PC-9 (cell line): ENCODE measurements around the gene TOM1L2. TPM values are rescaled to one million over a fixed set of nuclear protein-coding genes. Genes with fewer than 3 reads are reported as not detected.

Experiments used
- BruUV-seq: library from RNA; stranded (reverse); fragments of 400-500 nt; replicated peaks from 2 replicates; lab custom pipeline; 2021; lab: Mats Ljungman, UMichigan
- CTCF ChIA-PET: fragments of 300-600 bp; sonication (Branson Sonifier 250); formaldehyde crosslinking; loops from one replicate; lab custom pipeline; 2022; ENCODE audit warnings: antibody characterized with exemption; lab: Charles Lee
- POLR2A ChIA-PET: fragments of 300-600 bp; sonication (Branson Sonifier 250); formaldehyde crosslinking; loops from one replicate; lab custom pipeline; 2022; ENCODE audit warnings: antibody characterized with exemption; ENCODE audit not compliant: unreplicated experiment; lab: Charles Lee
- DNase-seq, 2 experiments: peaks; one replicate each; pipeline versions ENCODE4 v3.0.0 to v3.0.0-alpha.2; 2015 to 2022; ENCODE audit warnings: mixed read lengths in 1 of 2
- H2AFZ ChIP-seq: fragments of 200-600 bp; sonication (generic); 2 replicates; pipeline ENCODE4 v1.8.1; 2017; ENCODE audit warnings: antibody characterized with exemption
- H3F3A ChIP-seq: fragments of 200-600 bp; sonication (generic); 2 replicates; pipeline ENCODE4 v1.8.1; 2017; ENCODE audit warnings: antibody characterized with exemption, mild to moderate bottlenecking, low read depth; ENCODE audit not compliant: insufficient read depth
- H3K27ac ChIP-seq: fragments of 200-600 bp; sonication (generic); 2 replicates; pipeline ENCODE4 v1.6.1; 2016; ENCODE audit warnings: mixed run types
- H3K27me3 ChIP-seq: fragments of 200-600 bp; sonication (generic); 2 replicates; pipeline ENCODE4 v1.6.1; 2016; ENCODE audit warnings: low read depth, mixed run types; ENCODE audit not compliant: insufficient read depth
- H3K36me3 ChIP-seq: fragments of 200-600 bp; sonication (generic); 2 replicates; pipeline ENCODE4 v1.6.1; 2016; ENCODE audit warnings: low read depth, mixed run types
- H3K4me1 ChIP-seq: fragments of 200-600 bp; sonication (generic); replicated peaks from 2 replicates; pipeline ENCODE4 v1.6.1; 2016; ENCODE audit warnings: mixed run types; ENCODE audit not compliant: insufficient read depth
- H3K4me2 ChIP-seq: fragments of 200-600 bp; sonication (generic); 2 replicates; pipeline ENCODE4 v1.6.1; 2017; ENCODE audit warnings: mixed run types
- H3K4me3 ChIP-seq: fragments of 200-600 bp; sonication (generic); 2 replicates; pipeline ENCODE4 v1.6.1; 2016; ENCODE audit warnings: mixed run types
- H3K79me2 ChIP-seq: fragments of 200-600 bp; sonication (generic); 2 replicates; pipeline ENCODE4 v1.6.1; 2017; ENCODE audit warnings: low read depth, mixed run types
- H3K9me2 ChIP-seq: fragments of 200-600 bp; sonication (generic); 2 replicates; pipeline ENCODE4 v1.8.1; 2017; ENCODE audit warnings: mild to moderate bottlenecking; ENCODE audit not compliant: insufficient read depth
- H3K9me3 ChIP-seq: fragments of 200-600 bp; sonication (generic); 2 replicates; pipeline ENCODE4 v1.8.1; 2016; ENCODE audit warnings: low read depth; ENCODE audit not compliant: insufficient read depth
- H4K20me1 ChIP-seq: fragments of 200-600 bp; sonication (generic); 2 replicates; pipeline ENCODE4 v1.8.1; 2017; ENCODE audit not compliant: insufficient read depth
- EZH2 ChIP-seq: fragments of 200-600 bp; sonication (generic); IDR thresholded peaks from 2 replicates; pipeline ENCODE4 v1.8.0; 2017; ENCODE audit warnings: antibody characterized with exemption, low read depth
- intact Hi-C: fragments of 100-400 bp; cut with micrococcal nuclease; formaldehyde crosslinking; loops from one replicate; pipeline ENCODE4 v1.10.0; 2022; ENCODE audit not compliant: unreplicated experiment
- total RNA-seq: library from RNA; stranded (reverse); gene quantifications from 2 replicates; pipeline ENCODE4 v1.2.3, GENCODE V29; 2021
- TF ChIP-seq, protein P1 (sequence below): fragments of 200-600 bp; sonication (generic); conservative IDR thresholded peaks from 2 replicates; pipeline ENCODE4 v1.6.1; 2017; ENCODE audit warnings: mixed run types, antibody characterized with exemption, mild to moderate bottlenecking, moderate library complexity

Gene TOM1L2
- total RNA-seq, 1 experiment from 2014 or later = 68.5 TPM

DNA sequence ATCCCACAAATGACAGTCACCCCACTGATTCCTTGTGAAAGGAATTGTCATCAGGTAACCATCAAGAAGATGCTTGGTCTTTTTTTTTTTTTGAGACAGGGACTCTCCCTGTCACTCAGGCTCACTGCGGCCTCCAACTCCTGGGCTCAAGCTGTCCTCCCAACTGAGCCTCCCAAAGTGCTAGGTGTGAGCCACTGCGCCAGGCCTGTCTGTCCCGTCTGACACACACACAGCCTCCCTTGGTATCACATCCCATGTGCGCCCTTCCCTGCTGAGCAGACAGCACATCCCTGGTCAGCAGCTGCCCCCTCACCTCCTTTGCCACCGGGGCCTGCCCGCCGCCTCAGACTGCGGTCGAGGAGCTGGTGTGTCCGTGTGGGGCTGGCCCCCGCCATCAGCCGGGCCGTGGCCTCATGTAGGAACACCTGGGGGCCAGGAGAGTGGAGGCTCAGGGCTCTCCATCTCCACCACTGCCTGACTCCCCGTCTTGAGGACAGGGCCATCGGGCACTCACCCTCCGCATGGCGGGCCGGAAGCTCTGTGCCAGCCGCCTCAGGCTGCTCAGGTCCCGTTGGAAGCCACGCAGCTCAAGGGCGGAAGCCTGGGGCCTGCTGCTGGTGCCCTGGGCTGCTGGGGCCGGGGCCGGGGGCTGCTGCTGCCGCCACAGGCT lies 159.0 kb downstream of the TOM1L2 start:
- BruUV-seq = no TSS peak
- CTCF ChIA-PET = interaction anchor here (0.6 kb wide), 2 partner anchors 16 to 27 kb away, joined by 3 to 5 read pairs; no protein-coding TSS in a partner anchor
- peaks cover 80% of the 10 kb centered on the region for H3F3A ChIP-seq
- TF ChIP-seq, protein P1, sequence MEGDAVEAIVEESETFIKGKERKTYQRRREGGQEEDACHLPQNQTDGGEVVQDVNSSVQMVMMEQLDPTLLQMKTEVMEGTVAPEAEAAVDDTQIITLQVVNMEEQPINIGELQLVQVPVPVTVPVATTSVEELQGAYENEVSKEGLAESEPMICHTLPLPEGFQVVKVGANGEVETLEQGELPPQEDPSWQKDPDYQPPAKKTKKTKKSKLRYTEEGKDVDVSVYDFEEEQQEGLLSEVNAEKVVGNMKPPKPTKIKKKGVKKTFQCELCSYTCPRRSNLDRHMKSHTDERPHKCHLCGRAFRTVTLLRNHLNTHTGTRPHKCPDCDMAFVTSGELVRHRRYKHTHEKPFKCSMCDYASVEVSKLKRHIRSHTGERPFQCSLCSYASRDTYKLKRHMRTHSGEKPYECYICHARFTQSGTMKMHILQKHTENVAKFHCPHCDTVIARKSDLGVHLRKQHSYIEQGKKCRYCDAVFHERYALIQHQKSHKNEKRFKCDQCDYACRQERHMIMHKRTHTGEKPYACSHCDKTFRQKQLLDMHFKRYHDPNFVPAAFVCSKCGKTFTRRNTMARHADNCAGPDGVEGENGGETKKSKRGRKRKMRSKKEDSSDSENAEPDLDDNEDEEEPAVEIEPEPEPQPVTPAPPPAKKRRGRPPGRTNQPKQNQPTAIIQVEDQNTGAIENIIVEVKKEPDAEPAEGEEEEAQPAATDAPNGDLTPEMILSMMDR = no peak
- TF ChIP-seq EZH2 = no peak
- peak overlapping the region; percentile 8; the same call in 1 of the 2 replicates for H3K27ac ChIP-seq
- no peaks in the 10 kb centered on the region for H3K9me2 ChIP-seq
- no peak overlapping the region for H2AFZ ChIP-seq
- intact Hi-C loops = loop anchor here (2.0 kb wide), 2 partner anchors 106 to 132 kb away; partner anchors contain the start of gene RAI1
- H3K79me2 ChIP-seq = peaks cover 13% of the 10 kb centered on the region; the same call in 1 of the 2 replicates
- no peak overlapping the region for H3K4me3 ChIP-seq
- POLR2A ChIA-PET = interaction anchor here (0.6 kb wide), 1 partner anchor 103 kb away, joined by 15 read pairs; no protein-coding TSS in a partner anchor
- no peaks in the 10 kb centered on the region for H3K9me3 ChIP-seq
- H3K36me3 ChIP-seq = peaks cover 17% of the 10 kb centered on the region; the same call in 1 of the 2 replicates
- DNase-seq = no peak
- H3K27me3 ChIP-seq = no peaks in the 10 kb centered on the region
- H4K20me1 ChIP-seq = peaks cover 78% of the 10 kb centered on the region
- no peak overlapping the region for H3K4me2 ChIP-seq
- peaks cover 12% of the 10 kb centered on the region for H3K4me1 ChIP-seq

DNA sequence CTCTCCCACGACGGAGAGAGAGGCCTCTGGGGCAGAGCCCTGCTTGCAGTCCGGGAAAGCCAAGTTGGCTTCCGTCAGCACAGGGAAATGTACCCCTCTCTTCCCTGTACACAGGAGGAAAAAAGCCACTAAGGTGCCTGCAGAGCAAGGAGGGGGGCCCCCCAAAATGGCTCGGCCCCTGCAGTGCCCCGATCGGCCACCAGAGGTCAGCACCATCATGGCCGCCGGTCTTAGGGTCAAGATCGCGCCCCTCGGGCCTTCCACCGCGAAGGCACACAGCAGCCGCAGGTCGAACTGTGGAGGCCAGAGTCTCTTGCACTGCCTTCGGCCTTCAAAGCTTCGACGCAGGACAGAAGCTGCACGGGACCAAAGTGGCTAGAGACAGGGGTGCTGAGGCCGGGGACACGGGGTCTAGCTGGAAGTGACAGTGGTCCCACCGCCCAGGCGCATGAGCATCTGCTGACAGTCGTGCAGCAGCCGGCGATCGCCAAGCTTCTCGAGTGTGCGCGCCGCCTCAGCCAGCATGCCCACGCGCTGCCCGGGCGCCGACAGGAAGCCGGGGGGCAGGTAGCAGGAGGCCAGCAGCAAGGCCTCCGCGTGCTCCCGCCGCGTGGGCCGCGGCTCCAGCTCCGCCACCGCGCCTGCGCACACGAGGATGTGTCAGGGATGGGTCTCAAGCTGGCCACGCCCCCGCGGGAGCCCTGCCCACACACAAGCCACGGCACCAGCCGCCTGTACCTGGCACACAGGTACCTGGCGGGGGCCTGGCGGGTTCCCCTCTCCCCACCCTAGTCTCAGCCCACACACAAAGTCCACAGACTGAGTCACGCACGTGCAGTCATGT lies 159.8 kb downstream of the TOM1L2 start:
- no peaks in the 10 kb centered on the region for H3K27me3 ChIP-seq
- peaks cover 81% of the 10 kb centered on the region for H3F3A ChIP-seq
- H2AFZ ChIP-seq = no peak overlapping the region
- CTCF ChIA-PET = interaction anchor here (0.7 kb wide), 2 partner anchors 75 to 134 kb away, joined by 3 to 7 read pairs; no protein-coding TSS in a partner anchor
- H3K4me3 ChIP-seq = no peak overlapping the region
- H3K27ac ChIP-seq = 0 out of 2 replicates have a peak overlapping the region, but pooled peaks have one; percentile 8
- TSS peak; percentile 15 for BruUV-seq
- peak; percentile 49 to 76 for DNase-seq
- H3K9me2 ChIP-seq = no peaks in the 10 kb centered on the region
- POLR2A ChIA-PET = interaction anchor here (0.6 kb wide), 1 partner anchor 28 kb away, joined by 3 read pairs; no protein-coding TSS in a partner anchor
- no peaks in the 10 kb centered on the region for H3K9me3 ChIP-seq
- TF ChIP-seq EZH2 = no peak
- TF ChIP-seq, protein P1 = peak; percentile 100
- H4K20me1 ChIP-seq = peaks cover 76% of the 10 kb centered on the region
- no peak overlapping the region for H3K4me2 ChIP-seq
- peaks cover 9% of the 10 kb centered on the region; the same call in 1 of the 2 replicates for H3K79me2 ChIP-seq
- peaks cover 16% of the 10 kb centered on the region; the same call in 1 of the 2 replicates for H3K4me1 ChIP-seq
- intact Hi-C loops = loop anchor here (1.0 to 2.0 kb wide), 3 partner anchors 48 to 132 kb away; partner anchors contain the start of gene RAI1
- H3K36me3 ChIP-seq = peaks cover 17% of the 10 kb centered on the region; the same call in 1 of the 2 replicates
